ENCODE results near the gene MYOZ1. TPM values are rescaled to one million over a fixed set of nuclear protein-coding genes. Genes with fewer than 3 reads are reported as not detected.

MYOZ1 gene
- total RNA-seq, 1 donor from 2014 or later, result not detected

GRCh38 chr10:73649876-73650536 lies 8.7 kb upstream of the MYOZ1 start:
- DNase-seq (ENCODE audit: extremely low spot score in 2 of 2), result no peak
- no peaks in the 10 kb centered on the region for H3K9me3 ChIP-seq
- no peak for TF ChIP-seq CTCF (IDR thresholded peaks at IDR 0.05)
- no peak for TF ChIP-seq POLR2AphosphoS5 (IDR thresholded peaks at IDR 0.05; ENCODE audit: insufficient read depth in 1 of 2, low read depth in 1 of 2)
- no peak for TF ChIP-seq POLR2A (IDR thresholded peaks at IDR 0.05)
- H3K27me3 ChIP-seq, result no peaks in the 10 kb centered on the region
- intact Hi-C loops (cut with DNase I), result no loop called here
- H3K4me3 ChIP-seq, result no peak overlapping the region
- no peak overlapping the region for H3K27ac ChIP-seq
- H3K4me1 ChIP-seq, result peaks cover 19% of the 10 kb centered on the region
- H3K36me3 ChIP-seq, result no peaks in the 10 kb centered on the region

- no peaks in the 10 kb centered on the region for H3K9me3 ChIP-seq
- TF ChIP-seq POLR2AphosphoS5 (IDR thresholded peaks at IDR 0.05; ENCODE audit: insufficient read depth in 1 of 2, low read depth in 1 of 2) (no peak), POLR2A (IDR thresholded peaks at IDR 0.05) (no peak), CTCF (IDR thresholded peaks at IDR 0.05) (no peak)
- DNase-seq (ENCODE audit: extremely low spot score in 2 of 2), result no peak
- no peaks in the 10 kb centered on the region for H3K36me3 ChIP-seq
- H3K27ac ChIP-seq, result no peak overlapping the region
- H3K27me3 ChIP-seq, result no peaks in the 10 kb centered on the region
- intact Hi-C loops (cut with DNase I), result no loop called here
- H3K4me3 ChIP-seq, result no peak overlapping the region
- peaks cover 19% of the 10 kb centered on the region for H3K4me1 ChIP-seq
Observed at GRCh38 chr10:73648975-73649829, 7.9 kb upstream of the MYOZ1 start.

GRCh38 chr10:73647875-73648651 lies 6.8 kb upstream of the MYOZ1 start:
- Histone ChIP-seq H3K27me3 (no peaks in the 10 kb centered on the region), H3K9me3 (no peaks in the 10 kb centered on the region), H3K36me3 (no peaks in the 10 kb centered on the region), H3K4me3 (peak overlapping the region; percentile 56 to 74), H3K27ac (peak overlapping the region; percentile 27), H3K4me1 (peaks cover 19% of the 10 kb centered on the region)
- no peak for TF ChIP-seq POLR2AphosphoS5 (IDR thresholded peaks at IDR 0.05; ENCODE audit: insufficient read depth in 1 of 2, low read depth in 1 of 2)
- no peak for TF ChIP-seq CTCF (IDR thresholded peaks at IDR 0.05)
- DNase-seq (ENCODE audit: extremely low spot score in 2 of 2), result no peak
- intact Hi-C loops (cut with DNase I), result no loop called here

GRCh38 chr10:73647211-73647874 lies 6.1 kb upstream of the MYOZ1 start:
- H3K4me3 ChIP-seq, result peak overlapping the region; percentile 56 to 74
- peak in 1 of 2 donors; percentile 55 for TF ChIP-seq POLR2AphosphoS5 (IDR thresholded peaks at IDR 0.05; ENCODE audit: insufficient read depth in 1 of 2, low read depth in 1 of 2)
- TF ChIP-seq POLR2A (IDR thresholded peaks at IDR 0.05), result no peak
- no peaks in the 10 kb centered on the region for H3K36me3 ChIP-seq
- no peaks in the 10 kb centered on the region for H3K9me3 ChIP-seq
- H3K4me1 ChIP-seq, result peaks cover 19% of the 10 kb centered on the region
- intact Hi-C loops (cut with DNase I), result no loop called here
- H3K27me3 ChIP-seq, result no peaks in the 10 kb centered on the region
- H3K27ac ChIP-seq, result peak overlapping the region; percentile 27
- no peak for DNase-seq (ENCODE audit: extremely low spot score in 2 of 2)

GRCh38 chr10:73646598-73647041 lies 5.3 kb upstream of the MYOZ1 start:
- no peak for DNase-seq (ENCODE audit: extremely low spot score in 2 of 2)
- peak overlapping the region in 1 of 2 donors; percentile 74 for H3K4me3 ChIP-seq
- H3K9me3 ChIP-seq, result no peaks in the 10 kb centered on the region
- no peaks in the 10 kb centered on the region for H3K36me3 ChIP-seq
- no peak overlapping the region for H3K27ac ChIP-seq
- H3K4me1 ChIP-seq, result peaks cover 19% of the 10 kb centered on the region
- no peak for TF ChIP-seq POLR2AphosphoS5 (IDR thresholded peaks at IDR 0.05; ENCODE audit: insufficient read depth in 1 of 2, low read depth in 1 of 2)
- TF ChIP-seq CTCF (IDR thresholded peaks at IDR 0.05), result no peak
- TF ChIP-seq POLR2A (IDR thresholded peaks at IDR 0.05), result no peak
- no peaks in the 10 kb centered on the region for H3K27me3 ChIP-seq
- intact Hi-C loops (cut with DNase I), result no loop called here
